KOPT-K1 (cell line): ENCODE measurements around the gene CPTP.

Experiments
- H3K27ac ChIP-seq: fragments of 200-600 bp; sonication (generic); 2 replicates; pipeline ENCODE4 v1.5.1; 2016; ENCODE audit warnings: antibody characterized with exemption, mild to moderate bottlenecking, low read depth, low read length; ENCODE audit not compliant: poor library complexity, severe bottlenecking
- H3K36me3 ChIP-seq: fragments of 200-600 bp; sonication (generic); 2 replicates; pipeline ENCODE4 v1.5.1; 2017; ENCODE audit warnings: antibody characterized with exemption, mild to moderate bottlenecking, low read length, moderate library complexity; ENCODE audit not compliant: insufficient read depth
- H3K9me3 ChIP-seq: fragments of 200-600 bp; sonication (generic); 2 replicates; pipeline ENCODE4 v1.5.1; 2017; ENCODE audit warnings: antibody characterized with exemption, low read length, mild to moderate bottlenecking; ENCODE audit not compliant: insufficient read depth, poor library complexity, severe bottlenecking

Gene CPTP

DNA sequence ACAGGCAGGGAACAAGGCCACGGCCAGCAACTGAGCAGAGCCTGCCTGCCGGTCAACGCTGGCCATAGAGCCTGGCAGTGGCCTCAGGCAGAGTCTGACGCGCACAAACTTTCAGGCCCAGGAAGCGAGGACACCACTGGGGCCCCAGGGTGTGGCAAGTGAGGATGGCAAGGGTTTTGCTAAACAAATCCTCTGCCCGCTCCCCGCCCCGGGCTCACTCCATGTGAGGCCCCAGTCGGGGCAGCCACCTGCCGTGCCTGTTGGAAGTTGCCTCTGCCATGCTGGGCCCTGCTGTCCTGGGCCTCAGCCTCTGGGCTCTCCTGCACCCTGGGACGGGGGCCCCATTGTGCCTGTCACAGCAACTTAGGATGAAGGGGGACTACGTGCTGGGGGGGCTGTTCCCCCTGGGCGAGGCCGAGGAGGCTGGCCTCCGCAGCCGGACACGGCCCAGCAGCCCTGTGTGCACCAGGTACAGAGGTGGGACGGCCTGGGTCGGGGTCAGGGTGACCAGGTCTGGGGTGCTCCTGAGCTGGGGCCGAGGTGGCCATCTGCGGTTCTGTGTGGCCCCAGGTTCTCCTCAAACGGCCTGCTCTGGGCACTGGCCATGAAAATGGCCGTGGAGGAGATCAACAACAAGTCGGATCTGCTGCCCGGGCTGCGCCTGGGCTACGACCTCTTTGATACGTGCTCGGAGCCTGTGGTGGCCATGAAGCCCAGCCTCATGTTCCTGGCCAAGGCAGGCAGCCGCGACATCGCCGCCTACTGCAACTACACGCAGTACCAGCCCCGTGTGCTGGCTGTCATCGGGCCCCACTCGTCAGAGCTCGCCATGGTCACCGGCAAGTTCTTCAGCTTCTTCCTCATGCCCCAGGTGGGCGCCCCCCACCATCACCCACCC lies 6.7 kb downstream of the CPTP start, which contains the start of gene TAS1R3:
Gene TAS1R3, plus strand, starts transcription at position 213 of the 898 bp plus-strand sequence. Its CDS starts 66 bp downstream, at position 279.
- H3K27ac ChIP-seq = no peak within 1 kb of the TSS
- H3K36me3 ChIP-seq = no peaks in the 10 kb centered on the region

GRCh38 chr1:1332031-1332755 lies 7.6 kb downstream of the CPTP start:
- peaks cover 4% of the 10 kb centered on the region for H3K9me3 ChIP-seq
- H3K27ac ChIP-seq = no peak overlapping the region
- H3K36me3 ChIP-seq = 0 out of 2 replicates have a peak, but pooled peaks cover under 1% of the 10 kb centered on the region

More for the DNA sequence above, 6.7 kb downstream of the CPTP start, which contains the start of gene TAS1R3:
- peaks cover 4% of the 10 kb centered on the region for H3K9me3 ChIP-seq

GRCh38 chr1:1332774-1333480 lies 8.3 kb downstream of the CPTP start:
- Histone ChIP-seq H3K36me3 (peaks cover 5% of the 10 kb centered on the region; the same call in 1 of the 2 replicates), H3K9me3 (peaks cover 4% of the 10 kb centered on the region), H3K27ac (no peak overlapping the region)

DNA sequence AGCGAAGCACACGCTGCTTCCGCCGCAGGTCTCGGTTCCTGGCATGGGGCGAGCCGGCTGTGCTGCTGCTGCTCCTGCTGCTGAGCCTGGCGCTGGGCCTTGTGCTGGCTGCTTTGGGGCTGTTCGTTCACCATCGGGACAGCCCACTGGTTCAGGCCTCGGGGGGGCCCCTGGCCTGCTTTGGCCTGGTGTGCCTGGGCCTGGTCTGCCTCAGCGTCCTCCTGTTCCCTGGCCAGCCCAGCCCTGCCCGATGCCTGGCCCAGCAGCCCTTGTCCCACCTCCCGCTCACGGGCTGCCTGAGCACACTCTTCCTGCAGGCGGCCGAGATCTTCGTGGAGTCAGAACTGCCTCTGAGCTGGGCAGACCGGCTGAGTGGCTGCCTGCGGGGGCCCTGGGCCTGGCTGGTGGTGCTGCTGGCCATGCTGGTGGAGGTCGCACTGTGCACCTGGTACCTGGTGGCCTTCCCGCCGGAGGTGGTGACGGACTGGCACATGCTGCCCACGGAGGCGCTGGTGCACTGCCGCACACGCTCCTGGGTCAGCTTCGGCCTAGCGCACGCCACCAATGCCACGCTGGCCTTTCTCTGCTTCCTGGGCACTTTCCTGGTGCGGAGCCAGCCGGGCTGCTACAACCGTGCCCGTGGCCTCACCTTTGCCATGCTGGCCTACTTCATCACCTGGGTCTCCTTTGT lies 9.1 kb downstream of the CPTP start:
- no peak overlapping the region for H3K27ac ChIP-seq
- H3K36me3 ChIP-seq = peaks cover 9% of the 10 kb centered on the region; the same call in 1 of the 2 replicates
- H3K9me3 ChIP-seq = peaks cover 4% of the 10 kb centered on the region

- H3K9me3 ChIP-seq = peaks cover 4% of the 10 kb centered on the region
- H3K27ac ChIP-seq = no peak overlapping the region
- H3K36me3 ChIP-seq = peaks cover 13% of the 10 kb centered on the region; the same call in 1 of the 2 replicates
Measured at GRCh38 chr1:1334835-1335234, 10.2 kb downstream of the CPTP start.

- Histone ChIP-seq H3K27ac (no peak overlapping the region), H3K36me3 (peaks cover 16% of the 10 kb centered on the region; the same call in 1 of the 2 replicates), H3K9me3 (no peaks in the 10 kb centered on the region)
Measured at GRCh38 chr1:1335283-1335682, 10.7 kb downstream of the CPTP start.

GRCh38 chr1:1335792-1336248 lies 11.2 kb downstream of the CPTP start:
- H3K9me3 ChIP-seq = no peaks in the 10 kb centered on the region
- H3K36me3 ChIP-seq = peaks cover 18% of the 10 kb centered on the region; the same call in 1 of the 2 replicates
- no peak overlapping the region for H3K27ac ChIP-seq

DNA sequence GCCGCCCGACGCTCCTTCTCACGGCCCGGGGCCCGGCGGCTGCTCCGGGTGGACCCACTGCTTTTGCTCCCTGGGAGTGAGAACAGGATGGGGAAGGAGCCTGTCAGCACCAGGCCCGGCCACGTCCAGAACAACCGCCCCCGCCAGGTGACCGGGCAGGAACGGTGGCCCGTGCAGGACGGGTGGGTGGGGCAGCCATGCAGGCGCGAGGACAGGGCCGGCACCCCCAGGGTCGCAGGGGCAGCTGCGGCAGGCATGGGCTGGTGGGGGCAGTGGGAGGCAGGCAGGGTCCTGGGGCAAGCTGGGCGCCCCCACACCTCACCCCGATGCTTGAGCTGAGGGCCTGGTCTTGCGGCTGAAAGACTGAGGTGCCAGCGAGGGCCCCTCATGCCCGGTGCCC lies 11.8 kb downstream of the CPTP start:
- Histone ChIP-seq H3K36me3 (peaks cover 24% of the 10 kb centered on the region; the same call in 1 of the 2 replicates), H3K27ac (no peak overlapping the region), H3K9me3 (no peaks in the 10 kb centered on the region)

DNA sequence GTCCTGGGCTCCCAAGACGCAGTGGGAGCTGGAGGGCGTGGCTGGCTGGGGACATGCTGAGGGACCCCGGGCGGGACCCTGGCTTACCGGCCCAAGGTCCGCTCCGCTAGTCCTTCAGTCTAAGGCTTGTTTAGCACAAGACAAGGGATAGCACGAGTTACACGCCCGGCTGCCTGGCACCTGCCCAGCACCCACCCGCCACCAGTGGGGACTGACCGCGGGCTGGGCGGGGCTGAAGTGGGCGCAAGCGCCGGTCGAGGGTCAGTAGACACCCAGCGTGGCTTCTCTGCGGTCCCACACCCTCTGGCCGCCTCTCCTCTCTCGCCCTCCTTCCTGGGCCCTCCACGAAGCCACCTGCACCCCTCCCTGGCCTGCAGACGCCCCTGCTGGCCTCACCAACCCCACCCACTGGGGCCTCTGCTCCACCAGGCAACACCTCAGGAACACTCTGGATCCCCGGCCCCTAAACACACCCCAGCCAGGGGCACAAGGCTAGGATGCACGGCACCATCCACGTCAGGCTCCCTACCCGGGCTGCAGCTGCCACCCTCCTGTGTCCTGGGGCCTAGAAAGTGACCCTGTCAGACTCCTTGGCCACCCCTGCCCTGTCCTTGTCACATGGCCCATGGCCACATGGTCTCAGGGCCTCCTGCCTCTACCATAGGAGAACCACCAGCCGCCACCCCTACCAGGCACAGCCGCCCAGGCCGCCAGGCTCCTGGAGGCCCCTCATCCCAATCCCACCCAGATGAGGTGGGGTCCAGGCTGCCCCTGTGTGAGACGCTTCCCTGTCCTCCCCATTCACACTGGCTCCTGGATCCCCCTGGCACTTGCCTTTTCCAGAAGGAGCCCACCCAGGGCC lies 12.6 kb downstream of the CPTP start:
- H3K36me3 ChIP-seq = peaks cover 28% of the 10 kb centered on the region; the same call in 1 of the 2 replicates
- H3K27ac ChIP-seq = no peak overlapping the region
- no peaks in the 10 kb centered on the region for H3K9me3 ChIP-seq

DNA sequence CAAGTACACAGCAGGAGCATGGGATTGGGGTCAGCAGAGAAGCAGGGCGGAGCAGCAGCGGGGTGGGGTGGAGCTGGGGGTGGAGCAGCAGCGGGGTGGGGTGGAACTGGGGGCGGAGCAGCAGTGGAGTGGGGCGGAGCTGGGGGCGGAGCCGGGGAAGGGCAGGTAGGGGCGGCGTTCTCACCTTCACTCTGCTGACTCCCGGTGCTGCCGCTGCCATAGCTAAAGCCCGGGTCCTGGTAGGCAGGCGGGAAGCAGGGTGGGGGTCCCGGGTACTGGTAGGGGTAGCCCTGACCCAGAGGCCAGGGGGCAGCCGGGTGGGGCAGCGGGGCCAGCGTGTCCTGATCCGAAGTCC lies 13.2 kb downstream of the CPTP start:
- H3K36me3 ChIP-seq = peaks cover 28% of the 10 kb centered on the region; the same call in 1 of the 2 replicates
- H3K27ac ChIP-seq = no peak overlapping the region
- no peaks in the 10 kb centered on the region for H3K9me3 ChIP-seq

DNA sequence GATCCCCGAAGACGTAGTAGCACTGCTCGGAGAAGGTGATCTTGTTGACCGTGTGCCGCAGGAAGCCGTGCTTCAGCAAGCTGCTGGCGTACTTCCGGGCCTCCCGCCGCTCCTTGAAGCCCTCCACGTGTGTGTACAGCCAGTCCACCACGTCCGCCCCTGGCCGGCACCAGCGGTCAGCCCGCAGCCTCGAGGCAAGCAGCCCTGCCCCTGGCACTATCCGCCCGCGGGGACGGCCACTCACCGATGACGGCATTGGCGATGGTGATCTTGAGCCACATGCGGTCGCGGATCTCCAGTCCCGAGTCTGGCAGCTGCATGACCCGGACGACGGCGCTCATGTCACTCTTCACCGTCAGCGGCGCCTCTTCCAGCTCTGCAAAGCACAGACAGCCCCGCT lies 13.7 kb downstream of the CPTP start:
- Histone ChIP-seq H3K9me3 (no peaks in the 10 kb centered on the region), H3K36me3 (peaks cover 28% of the 10 kb centered on the region; the same call in 1 of the 2 replicates), H3K27ac (no peak overlapping the region)

DNA sequence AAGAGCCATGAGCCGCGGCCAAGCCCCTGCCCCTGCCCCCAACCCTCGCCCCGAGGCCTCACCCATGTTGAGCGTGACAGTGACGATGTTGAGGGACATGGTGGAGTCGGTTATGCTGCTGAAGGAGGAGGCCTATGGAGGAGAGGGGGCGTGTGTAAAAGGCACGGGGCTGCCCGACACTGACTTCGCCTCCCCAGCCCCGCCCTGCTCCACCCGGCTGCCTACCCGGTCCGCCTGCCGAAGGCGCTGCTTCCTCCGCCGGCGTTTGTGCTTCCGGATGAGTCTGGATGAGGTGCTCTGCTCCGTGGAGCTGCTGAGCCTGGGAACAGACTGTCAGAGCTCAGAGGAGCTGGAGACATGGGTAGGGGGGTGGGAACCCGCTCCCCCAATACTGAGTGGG lies 15.6 kb downstream of the CPTP start:
- Histone ChIP-seq H3K36me3 (peaks cover 28% of the 10 kb centered on the region; the same call in 1 of the 2 replicates), H3K27ac (no peak overlapping the region)

DNA sequence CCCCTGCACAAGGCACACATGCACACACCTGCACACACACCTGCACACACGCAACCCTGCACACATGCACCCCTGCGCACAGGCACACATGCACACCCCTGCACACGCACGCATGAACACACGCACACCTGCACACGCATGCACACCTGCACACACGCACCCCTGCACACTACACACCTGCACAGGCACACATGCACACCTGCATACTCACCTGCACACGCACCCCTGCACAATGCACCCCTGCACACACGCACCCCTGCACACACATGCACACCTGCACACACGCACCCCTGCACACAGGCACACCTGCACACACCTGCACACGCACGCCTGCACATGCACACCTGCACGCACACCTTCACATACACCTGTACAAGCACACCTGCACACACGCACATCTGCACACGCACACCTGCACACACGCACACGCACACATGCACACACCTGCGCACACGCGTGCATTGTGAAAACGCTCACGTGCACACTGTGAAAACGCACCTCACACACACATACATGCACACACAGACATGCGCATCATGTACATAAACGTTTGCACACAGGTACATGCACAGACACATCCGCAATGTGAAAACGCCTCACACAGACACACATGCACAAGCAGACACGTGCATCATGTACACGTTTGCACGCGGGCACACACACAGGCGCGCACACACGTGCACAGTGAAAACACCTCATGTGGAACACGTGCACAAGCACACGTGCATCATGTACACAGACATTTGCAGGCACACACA lies 16.4 kb downstream of the CPTP start:
- H3K9me3 ChIP-seq = no peaks in the 10 kb centered on the region
- no peak overlapping the region for H3K27ac ChIP-seq
- peaks cover 28% of the 10 kb centered on the region; the same call in 1 of the 2 replicates for H3K36me3 ChIP-seq

More for the DNA sequence above, 15.6 kb downstream of the CPTP start:
- H3K9me3 ChIP-seq = no peaks in the 10 kb centered on the region
